NCI-H2081 (cell line): Measurements from ENCODE around the gene ARSG.
"Not testable (repeated sequence)": the region's sequence is repeated elsewhere in the genome, so short reads cannot be mapped to it uniquely, and the experiment has no call there.

ENCODE experiments used
- DNase-seq, 2 experiments: peaks; one replicate each; lab custom pipeline; 2025; lab: John Stamatoyannopoulos, UW

ARSG gene

GRCh38 chr17:68306819-68307218 lies 15.5 kb downstream of the ARSG start:
- DNase-seq = no peak

GRCh38 chr17:68307443-68307842 lies 16.1 kb downstream of the ARSG start:
- DNase-seq = no peak

DNA sequence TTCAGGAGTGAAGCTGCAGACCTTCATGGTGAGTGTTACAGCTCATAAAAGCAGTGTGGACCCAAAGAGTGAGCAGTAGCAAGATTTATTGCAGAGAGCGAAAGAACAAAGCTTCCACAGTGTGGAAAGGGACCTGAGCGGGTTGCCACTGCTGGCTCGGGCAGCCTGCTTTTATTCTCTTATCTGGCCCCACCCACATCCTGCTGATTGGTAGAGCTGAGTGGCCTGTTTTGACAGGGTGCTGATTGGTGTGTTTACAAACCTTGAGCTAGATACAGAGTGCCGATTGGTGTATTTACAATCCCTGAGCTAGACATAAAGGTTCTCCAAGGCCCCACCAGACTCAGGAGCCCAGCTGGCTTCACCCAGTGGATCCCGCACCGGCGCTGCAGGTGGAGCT lies 17.2 kb downstream of the ARSG start:
- DNase-seq = not testable (repeated sequence)

DNA sequence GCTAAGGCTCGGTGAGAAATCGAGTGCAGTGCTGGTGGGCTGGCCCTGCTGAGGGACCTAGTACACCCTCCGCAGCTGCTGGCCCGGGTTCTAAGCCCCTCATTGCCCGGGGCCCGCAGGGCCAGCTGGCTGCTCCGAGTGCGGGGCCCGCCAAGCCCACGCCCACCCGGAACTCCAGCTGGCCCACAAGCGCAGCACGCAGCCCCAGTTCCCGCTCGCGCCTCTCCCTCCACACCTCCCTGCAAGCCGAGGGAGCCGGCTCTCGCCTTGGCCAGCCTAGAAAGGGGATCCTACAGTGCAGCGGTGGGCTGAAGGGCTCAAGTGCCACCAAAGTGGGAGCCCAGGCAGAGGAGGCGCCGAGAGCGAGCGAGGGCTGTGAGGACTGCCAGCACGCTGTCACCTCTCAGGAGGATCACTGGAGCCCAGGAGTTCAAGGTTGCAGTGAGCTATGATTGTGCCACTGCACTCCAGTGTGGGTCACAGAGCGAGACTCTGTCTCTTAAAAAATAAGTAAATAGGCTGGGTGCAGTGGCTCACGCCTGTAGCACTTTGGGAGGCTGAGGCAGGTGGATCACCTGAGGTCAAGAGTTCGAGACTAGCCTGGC lies 17.9 kb downstream of the ARSG start:
- not testable (repeated sequence) for DNase-seq

GRCh38 chr17:68310152-68310551 lies 18.9 kb downstream of the ARSG start:
- no peak for DNase-seq

DNA sequence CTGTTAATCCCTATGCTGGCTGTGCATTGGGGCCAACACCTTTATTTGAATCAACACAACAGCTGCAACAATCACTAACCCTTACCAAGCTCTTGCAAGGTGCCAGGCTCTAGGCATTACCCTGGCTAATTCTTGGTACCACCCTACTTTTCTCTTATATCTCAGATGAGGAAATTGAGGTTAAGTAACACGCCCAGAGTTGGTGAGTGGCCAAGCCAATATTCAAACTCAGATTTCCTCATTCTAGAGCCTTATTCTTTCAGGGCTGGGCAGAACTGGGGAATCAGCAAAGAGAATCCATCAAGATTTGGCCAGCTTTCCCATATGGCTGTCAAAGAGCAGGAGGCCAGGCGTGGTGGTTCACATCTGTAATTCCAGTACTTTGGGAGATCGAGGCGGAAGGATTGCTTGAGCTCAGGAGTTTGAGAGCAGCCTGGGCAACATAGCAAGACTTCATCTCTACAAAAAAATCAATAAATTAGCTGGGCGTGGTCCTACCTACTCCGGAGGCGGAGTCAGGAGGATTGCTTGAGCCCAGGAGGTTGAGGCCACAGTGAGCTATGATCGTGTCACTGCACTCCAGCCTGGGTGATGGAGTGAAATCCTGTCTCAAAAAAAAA lies 23.7 kb downstream of the ARSG start:
- DNase-seq = no peak

GRCh38 chr17:68315930-68316329 lies 24.6 kb downstream of the ARSG start:
- DNase-seq = no peak

GRCh38 chr17:68317458-68317857 lies 26.2 kb downstream of the ARSG start:
- DNase-seq = no peak

- peak in 1 of 2 experiments; percentile 40 for DNase-seq
Observed at GRCh38 chr17:68318103-68318991, 27.1 kb downstream of the ARSG start.

GRCh38 chr17:68319410-68320162 lies 28.3 kb downstream of the ARSG start:
- no peak for DNase-seq

- DNase-seq = no peak
Observed at GRCh38 chr17:68320311-68320865, 29.1 kb downstream of the ARSG start.

- DNase-seq = no peak
Observed at GRCh38 chr17:68320943-68321555, 29.8 kb downstream of the ARSG start.

DNA sequence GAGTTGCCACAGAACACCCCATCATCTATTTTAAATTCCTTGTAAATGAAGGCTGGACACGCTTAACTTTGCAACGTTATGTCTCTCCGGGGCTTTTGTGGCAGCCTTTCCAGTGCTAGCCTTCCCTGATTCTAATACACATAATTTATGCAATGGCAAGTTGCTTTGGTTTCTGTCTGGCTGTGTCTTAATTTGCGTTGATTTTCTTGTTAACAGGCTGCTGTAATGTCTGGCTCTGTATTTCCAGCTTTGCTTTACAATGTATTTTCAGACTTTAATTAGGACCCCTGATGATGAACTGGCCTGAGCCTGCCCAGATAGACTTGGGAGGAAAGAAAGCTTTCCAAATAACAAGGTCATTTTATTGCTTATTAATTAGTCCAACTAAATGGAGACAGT lies 30.3 kb downstream of the ARSG start:
- DNase-seq = no peak

GRCh38 chr17:68322630-68323029 lies 31.3 kb downstream of the ARSG start:
- no peak for DNase-seq

DNA sequence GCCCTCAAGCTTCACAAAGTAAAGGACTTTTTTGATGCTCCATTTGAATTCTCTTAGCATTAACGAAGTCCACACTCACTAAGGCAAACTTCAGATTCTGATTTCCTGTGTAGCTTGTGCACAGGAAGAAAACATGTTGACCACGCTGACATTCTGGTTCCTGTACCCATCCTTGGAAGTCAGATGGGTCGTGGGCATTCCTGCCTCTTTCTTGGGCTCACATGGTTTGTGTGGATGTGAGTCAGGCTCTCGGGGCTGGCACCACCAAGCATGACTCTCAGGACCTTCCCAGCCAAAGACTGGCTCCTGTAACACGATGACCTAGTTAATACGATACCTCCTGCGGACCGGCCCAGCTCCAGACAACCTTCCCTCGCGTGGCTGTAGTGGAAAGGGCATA lies 32.8 kb downstream of the ARSG start:
- no peak for DNase-seq

GRCh38 chr17:68324654-68325336 lies 33.5 kb downstream of the ARSG start:
- no peak for DNase-seq

DNA sequence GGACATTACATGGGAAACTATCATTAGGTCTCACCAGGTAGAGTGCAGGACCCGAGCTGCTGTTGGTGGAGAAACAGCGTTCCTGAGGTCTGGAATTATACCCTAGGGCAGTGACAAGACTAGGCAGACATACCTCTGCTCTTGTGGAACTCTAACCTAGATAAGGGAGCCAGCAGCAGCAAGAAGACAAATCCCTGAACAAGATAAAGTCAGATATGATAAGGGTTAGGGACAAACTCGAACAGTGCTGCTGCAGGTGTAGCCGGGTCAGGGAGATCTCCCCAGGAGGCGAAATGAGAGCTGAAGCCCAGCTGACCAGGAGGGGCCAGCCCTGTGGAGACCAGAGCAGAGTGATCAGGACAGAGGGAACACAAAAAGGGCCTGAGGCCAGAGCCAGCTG lies 34.7 kb downstream of the ARSG start:
- DNase-seq = no peak

- DNase-seq = no peak
Observed at GRCh38 chr17:68326681-68327080, 35.4 kb downstream of the ARSG start.

DNA sequence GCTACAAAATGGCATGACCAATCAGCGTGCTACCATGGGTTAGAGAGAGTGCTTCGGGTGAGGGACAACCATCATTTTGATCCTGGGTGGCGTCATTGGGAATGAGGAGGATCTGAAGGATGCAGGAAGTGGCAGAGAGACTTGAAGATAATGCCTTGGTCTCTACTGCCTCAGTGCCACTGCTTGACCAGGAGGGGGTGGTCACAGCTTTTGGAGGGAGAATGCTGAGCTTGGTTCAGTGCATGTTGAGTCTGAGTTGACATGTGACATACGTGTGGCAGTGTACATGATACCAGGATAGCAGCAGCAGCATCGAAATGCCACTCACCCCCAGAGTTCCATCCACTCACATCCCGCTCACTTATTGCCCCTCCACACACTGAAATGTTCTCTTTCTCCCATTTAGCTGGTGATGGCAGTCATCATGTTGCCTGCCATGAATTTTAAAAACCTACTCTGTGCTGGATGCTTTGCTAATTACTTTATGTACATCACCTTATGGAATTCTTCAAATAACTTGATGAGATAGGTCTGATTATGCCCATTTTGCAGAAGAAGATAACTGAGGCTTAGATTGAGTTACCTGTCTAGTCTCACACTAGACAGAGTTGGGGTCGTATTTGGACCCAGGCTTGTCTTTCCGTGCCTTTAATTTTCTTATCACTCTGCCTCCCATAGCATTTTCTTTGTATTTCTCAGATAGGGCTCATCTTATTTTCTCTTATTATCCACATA lies 36.7 kb downstream of the ARSG start:
- DNase-seq = no peak

- no peak for DNase-seq
Observed at GRCh38 chr17:68328676-68329075, 37.4 kb downstream of the ARSG start.
